HepG2 (cell line): Measurements from ENCODE around the gene ANKUB1. TPM values are rescaled to one million over a fixed set of nuclear protein-coding genes. Genes with fewer than 3 reads are reported as not detected.

Source experiments
- ATAC-seq: fragments of 200-7000 bp; cut with Tn5 transposase; 3 replicates; pipeline ENCODE4 v1.9.1; 2020; ENCODE audit warnings: mild to moderate bottlenecking, moderate library complexity
- BruUV-seq: library from RNA; stranded (reverse); fragments of 400-500 nt; replicated peaks from 2 replicates; lab custom pipeline; 2021; lab: Mats Ljungman, UMichigan
- CTCF ChIA-PET: fragments of 300-600 bp; formaldehyde crosslinking; extraction: SDS; loops from one replicate; lab custom pipeline; 2021; ENCODE audit warnings: low total read pairs, inconsistent platforms, low intra/inter-chr PET ratio; lab: Yijun Ruan, JAX
- POLR2A ChIA-PET: fragments of 350-600 bp; sonication (Branson Sonifier 250); formaldehyde crosslinking; loops from one replicate; lab custom pipeline; 2020; ENCODE audit warnings: antibody characterized with exemption, inconsistent platforms; lab: Yijun Ruan, JAX
- DNase-seq: peaks from one replicate; pipeline ENCODE4 v3.0.0-alpha.2; 2015; ENCODE audit warnings: low spot score
- FAIRE-seq: peaks from 3 replicates; lab custom pipeline; 2011; peaks lifted over from hg19 to GRCh38; lab: Jason Lieb, UNC
- H2AFZ ChIP-seq: one replicate; pipeline ENCODE4 v1.6.1; 2011; ENCODE audit warnings: low read length, inconsistent platforms
- H3K27ac ChIP-seq: fragments of 300-600 bp; 3 replicates; pipeline ENCODE4 v1.8.0; 2011; ENCODE audit warnings: mixed run types, mild to moderate bottlenecking, mixed read lengths, low read length, inconsistent platforms; ENCODE audit not compliant: insufficient read depth; ENCODE audit errors: extremely low read length
- H3K27me3 ChIP-seq, 2 experiments: fragments of 200-600 bp in 1 of 2; 2 replicates in 1 of 2; 3 replicates in 1 of 2; pipeline versions ENCODE4 v1.6.0 to v1.8.0; 2011; ENCODE audit warnings: low read length in 2 of 2, mild to moderate bottlenecking in 2 of 2, moderate library complexity in 2 of 2, inconsistent platforms in 1 of 2; ENCODE audit not compliant: insufficient read depth in 2 of 2, control insufficient read depth in 1 of 2
- H3K36me3 ChIP-seq, 2 experiments: fragments of 200-600 bp in 1 of 2; replicated peaks in 1 of 2; 2 replicates in 1 of 2; 3 replicates in 1 of 2; pipeline versions ENCODE4 v1.5.1 to v1.8.0; 2011; ENCODE audit warnings: low read length in 2 of 2, inconsistent platforms in 1 of 2; ENCODE audit not compliant: insufficient read depth in 2 of 2, control insufficient read depth in 1 of 2
- H3K4me1 ChIP-seq: 2 replicates; pipeline ENCODE4 v1.5.1; 2012; ENCODE audit warnings: low read length, inconsistent platforms; ENCODE audit not compliant: insufficient read depth
- H3K4me2 ChIP-seq: 2 replicates; pipeline ENCODE4 v1.6.0; 2011; ENCODE audit warnings: low read depth, low read length, inconsistent platforms
- H3K4me3 ChIP-seq, 3 experiments: fragments of 200-600 bp in 1 of 3; sonication (generic), shearing (Covaris generic) in 1 of 3; replicated peaks in 1 of 3; 2 replicates each; pipeline ENCODE4 v1.5.1; 2011 to 2016; ENCODE audit warnings: low read length in 3 of 3, inconsistent platforms in 2 of 3, low read depth in 2 of 3, mild to moderate bottlenecking in 2 of 3, control low read depth in 1 of 3, mixed read lengths in 1 of 3; ENCODE audit not compliant: insufficient read depth in 1 of 3
- H3K79me2 ChIP-seq: one replicate; pipeline ENCODE4 v1.6.1; 2011; ENCODE audit warnings: low read length, inconsistent platforms; ENCODE audit not compliant: insufficient read depth
- H3K9ac ChIP-seq: 2 replicates; pipeline ENCODE4 v1.6.0; 2011; ENCODE audit warnings: mild to moderate bottlenecking, low read depth, low read length, inconsistent platforms; ENCODE audit not compliant: insufficient read depth
- H3K9me3 ChIP-seq: 2 replicates; pipeline ENCODE4 v1.5.1; 2012; ENCODE audit warnings: mild to moderate bottlenecking, low read length
- H4K20me1 ChIP-seq: 2 replicates; pipeline ENCODE4 v1.6.0; 2011; ENCODE audit warnings: inconsistent platforms, mild to moderate bottlenecking, low read length, moderate library complexity; ENCODE audit not compliant: insufficient read depth
- ZNF556 ChIP-seq: sonication (generic); formaldehyde crosslinking; IDR thresholded peaks from 2 replicates; pipeline ENCODE4 v1.4.0; 2020; ENCODE audit warnings: mild to moderate bottlenecking, missing genetic modification reagents, borderline replicate concordance
- WGBS: methylation state at CpG from one replicate; pipeline ENCODE4 v1.1.6; 2017; ENCODE audit warnings: low lambda C conversion rate; 5-methylcytosine and 5-hydroxymethylcytosine counted together
- in situ Hi-C: cut with HindIII; loops from 2 replicates; pipeline ENCODE4 v1.10.0; 2017; ENCODE audit warnings: low pct_unique_long_range_greater_than_20kb; ENCODE audit not compliant: extremely low pct_ligation_motif_present
- intact Hi-C: fragments of 100-400 bp; cut with micrococcal nuclease; formaldehyde crosslinking; loops from one replicate; pipeline ENCODE4 v1.10.0; 2022; ENCODE audit not compliant: unreplicated experiment
- polyA plus RNA-seq, 8 experiments: library from polyadenylated mRNA; depleted of rRNA in 3 of 8; stranded (reverse) in 7 of 8; unstranded in 1 of 8; fragments of >200 nt; fragmentation: Illumina TruSeq in 4 of 8; extraction: Trizol in 4 of 8; gene quantifications; 2 replicates each; pipeline versions ENCODE4 v1.2.1 to v1.2.3, GENCODE V29; 2011 to 2016; ENCODE audit warnings: low read depth in 4 of 8, missing spikeins in 1 of 8, mixed read lengths in 1 of 8; ENCODE audit not compliant: insufficient read depth in 1 of 8
- total RNA-seq, 5 experiments: library from RNA; depleted of rRNA; stranded (reverse); fragments of >200 nt; fragmentation: Illumina TruSeq; extraction: Trizol; gene quantifications; 2 replicates each; pipeline ENCODE4 v1.2.3, GENCODE V29; 2016; ENCODE audit warnings: low read depth in 1 of 5
- TF ChIP-seq, protein P1 (sequence below): IDR thresholded peaks from 2 replicates; pipeline ENCODE4 v1.6.1; 2016; ENCODE audit warnings: missing biosample characterization, missing genetic modification reagents, low read depth
- TF ChIP-seq, protein P2 (sequence below): IDR thresholded peaks from 2 replicates; pipeline ENCODE4 v1.6.1; 2016; ENCODE audit warnings: low read depth, borderline replicate concordance
- TF ChIP-seq, protein P3 (sequence below): sonication (generic); formaldehyde crosslinking; IDR thresholded peaks from 2 replicates; pipeline ENCODE4 v1.8.1; 2023; ENCODE audit warnings: mild to moderate bottlenecking, inconsistent platforms, moderate library complexity, missing genetic modification reagents, borderline replicate concordance

ANKUB1 gene
- total and polyA plus RNA-seq, 2 of the 13 experiments (the other 11 are each of a cell fraction or from before 2014, with no cell fraction given), result not detected

DNA sequence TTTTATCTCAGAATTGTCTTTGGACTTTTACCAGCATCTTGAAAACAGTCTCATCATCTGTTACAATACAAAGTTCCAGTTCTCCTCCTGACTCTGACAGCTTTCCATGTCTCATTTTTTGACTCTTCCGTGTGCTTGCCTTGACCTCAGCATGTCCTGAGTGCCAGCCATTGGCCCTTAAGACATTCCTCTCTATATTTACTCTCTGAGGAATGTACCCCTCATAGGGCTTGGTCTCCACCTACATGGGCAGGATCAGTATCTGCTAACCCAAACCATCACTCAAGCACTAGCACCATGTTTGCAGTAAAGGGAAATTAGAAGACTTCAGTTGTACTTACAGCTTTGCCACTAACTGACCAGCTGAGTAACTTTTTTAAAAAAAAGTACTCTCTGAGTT, 16.2 kb downstream of the ANKUB1 start (continued):
- TF ChIP-seq, protein P1, sequence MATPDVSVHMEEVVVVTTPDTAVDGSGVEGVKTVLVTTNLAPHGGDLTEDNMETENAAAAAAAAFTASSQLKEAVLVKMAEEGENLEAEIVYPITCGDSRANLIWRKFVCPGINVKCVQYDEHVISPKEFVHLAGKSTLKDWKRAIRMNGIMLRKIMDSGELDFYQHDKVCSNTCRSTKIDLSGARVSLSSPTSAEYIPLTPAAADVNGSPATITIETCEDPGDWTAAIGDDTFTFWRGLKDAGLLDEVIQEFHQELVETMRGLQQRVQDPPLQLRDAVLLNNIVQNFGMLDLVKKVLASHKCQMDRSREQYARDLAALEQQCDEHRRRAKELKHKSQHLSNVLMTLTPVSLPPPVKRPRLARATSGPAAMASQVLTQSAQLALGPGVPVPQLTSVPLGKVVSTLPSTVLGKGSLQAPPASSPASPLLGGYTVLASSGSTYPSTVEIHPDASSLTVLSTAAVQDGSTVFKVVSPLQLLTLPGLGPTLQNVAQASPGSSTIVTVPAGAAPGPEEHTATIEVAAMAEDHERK (CRISPR knock-in tag), result no peak
- no peak for TF ChIP-seq ZNF556 (CRISPR knock-in tag)

DNA sequence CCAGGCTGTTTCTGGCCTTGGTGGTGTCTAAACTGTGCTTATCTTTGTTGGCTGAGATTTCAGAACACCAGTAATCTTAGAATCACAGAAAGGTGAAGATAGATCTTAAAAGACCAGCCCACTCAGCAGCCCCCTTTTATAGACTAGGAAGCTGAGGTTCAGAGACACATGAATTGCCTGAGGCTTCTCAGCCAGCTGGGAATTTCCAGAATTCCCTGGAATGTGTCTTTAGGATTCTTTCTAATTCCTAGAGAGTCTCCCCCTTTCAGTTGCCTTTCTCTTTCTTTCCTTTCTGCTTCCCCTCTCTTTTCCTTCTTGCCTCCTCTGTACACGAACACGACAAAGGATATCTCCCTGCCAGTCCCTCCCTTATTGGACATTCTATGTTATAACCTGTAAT, 19.5 kb downstream of the ANKUB1 start:
- Histone ChIP-seq H3K4me2 (no peak overlapping the region), H4K20me1 (no peaks in the 10 kb centered on the region), H3K79me2 (no peaks in the 10 kb centered on the region), H3K27me3 (0 out of 5 replicates have a peak, but pooled peaks cover 0 to 9% of the 10 kb centered on the region in 2 experiments), H3K36me3 (no peaks in the 10 kb centered on the region), H3K9me3 (no peaks in the 10 kb centered on the region), H3K4me1 (peaks cover 9% of the 10 kb centered on the region), H3K9ac (no peak overlapping the region), H3K4me3 (no peak overlapping the region), H3K27ac (no peak overlapping the region), H2AFZ (no peak overlapping the region)
- TF ChIP-seq, protein P2, sequence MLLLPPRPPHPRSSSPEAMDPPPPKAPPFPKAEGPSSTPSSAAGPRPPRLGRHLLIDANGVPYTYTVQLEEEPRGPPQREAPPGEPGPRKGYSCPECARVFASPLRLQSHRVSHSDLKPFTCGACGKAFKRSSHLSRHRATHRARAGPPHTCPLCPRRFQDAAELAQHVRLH (CRISPR knock-in tag), result no peak
- TF ChIP-seq, protein P3, sequence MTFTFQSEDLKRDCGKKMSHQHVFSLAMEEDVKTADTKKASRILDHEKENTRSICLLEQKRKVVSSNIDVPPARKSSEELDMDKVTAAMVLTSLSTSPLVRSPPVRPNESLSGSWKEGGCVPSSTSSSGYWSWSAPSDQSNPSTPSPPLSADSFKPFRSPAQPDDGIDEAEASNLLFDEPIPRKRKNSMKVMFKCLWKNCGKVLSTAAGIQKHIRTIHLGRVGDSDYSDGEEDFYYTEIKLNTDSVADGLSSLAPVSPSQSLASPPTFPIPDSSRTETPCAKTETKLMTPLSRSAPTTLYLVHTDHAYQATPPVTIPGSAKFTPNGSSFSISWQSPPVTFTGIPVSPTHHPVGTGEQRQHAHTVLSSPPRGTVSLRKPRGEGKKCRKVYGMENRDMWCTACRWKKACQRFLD (CRISPR knock-in tag), result no peak
- in situ Hi-C loops, result loop anchor here (5.0 kb wide), 1 partner anchor 261 kb away; no protein-coding TSS in a partner anchor
- no peak for ATAC-seq
- BruUV-seq, result no TSS peak
- no peak for FAIRE-seq
- POLR2A ChIA-PET, result no interaction called here
- 68% methylated on average over 2 of the region's 2 CpGs for WGBS
- no peak for DNase-seq
- CTCF ChIA-PET, result no interaction called here
- intact Hi-C loops, result loop anchor here (5.0 kb wide), 1 partner anchor 261 kb away; no protein-coding TSS in a partner anchor
